Ascending aorta (tissue), 2 donors: ENCODE data around the gene C5orf15. TPM values are rescaled to one million over a fixed set of nuclear protein-coding genes. Genes with fewer than 3 reads are reported as not detected.

Experiments
- DNase-seq, 2 donors: peaks; one replicate each; pipeline ENCODE4 v3.0.0-alpha.2; 2019; ENCODE audit warnings: low spot score in 2 of 2
- H3K27ac ChIP-seq, 2 donors: fragments of 200-600 bp; sonication (generic); one replicate each; pipeline ENCODE4 v1.5.1; 2016 to 2017; ENCODE audit warnings: mild to moderate bottlenecking in 1 of 2
- H3K27me3 ChIP-seq: fragments of 200-600 bp; sonication (generic); one replicate; pipeline ENCODE4 v1.5.1; 2017
- H3K36me3 ChIP-seq, 2 donors: fragments of 200-600 bp; sonication (generic); one replicate each; pipeline ENCODE4 v1.5.1; 2016
- H3K4me1 ChIP-seq, 2 donors: fragments of 200-600 bp; sonication (generic); one replicate each; pipeline ENCODE4 v1.5.1; 2016 to 2017; ENCODE audit warnings: mild to moderate bottlenecking in 1 of 2
- H3K4me3 ChIP-seq, 2 donors: fragments of 200-600 bp; sonication (generic); one replicate each; pipeline ENCODE4 v1.5.1; 2016 to 2017; ENCODE audit warnings: mild to moderate bottlenecking in 1 of 2
- H3K9me3 ChIP-seq, 2 donors: fragments of 200-600 bp; sonication (generic); one replicate each; pipeline ENCODE4 v1.5.1; 2016
- intact Hi-C: fragments of 100-400 bp; cut with DNase I; formaldehyde crosslinking; loops from one replicate; pipeline ENCODE4 v1.15.1; 2023
- total RNA-seq: library from RNA; depleted of rRNA; stranded (reverse); fragments of >200 nt; gene quantifications from one replicate; pipeline ENCODE4 v1.1.0, GENCODE V29; 2016
- TF ChIP-seq, protein P1 (sequence below), 3 experiments: fragments of 200-600 bp in 2 of 3; fragments of 450-650 bp in 1 of 3; sonication (generic) in 2 of 3; IDR thresholded peaks; one replicate each; pipeline ENCODE4 v1.5.1; 2016 to 2019; ENCODE audit warnings: antibody characterized with exemption in 3 of 3, mild to moderate bottlenecking in 1 of 3, moderate library complexity in 1 of 3

Gene C5orf15
- total RNA-seq, 1 donor from 2014 or later = 177 TPM

GRCh38 chr5:133930813-133931090, 37.7 kb downstream of the C5orf15 start:
- intact Hi-C loops = loop anchor here (2.0 kb wide), 2 partner anchors 16 to 38 kb away; partner anchors contain the start of gene C5orf15
- H3K27me3 ChIP-seq = no peaks in the 10 kb centered on the region
- H3K36me3 ChIP-seq = no peaks in the 10 kb centered on the region
- DNase-seq = no peak
- no peaks in the 10 kb centered on the region for H3K9me3 ChIP-seq
- TF ChIP-seq, protein P1, sequence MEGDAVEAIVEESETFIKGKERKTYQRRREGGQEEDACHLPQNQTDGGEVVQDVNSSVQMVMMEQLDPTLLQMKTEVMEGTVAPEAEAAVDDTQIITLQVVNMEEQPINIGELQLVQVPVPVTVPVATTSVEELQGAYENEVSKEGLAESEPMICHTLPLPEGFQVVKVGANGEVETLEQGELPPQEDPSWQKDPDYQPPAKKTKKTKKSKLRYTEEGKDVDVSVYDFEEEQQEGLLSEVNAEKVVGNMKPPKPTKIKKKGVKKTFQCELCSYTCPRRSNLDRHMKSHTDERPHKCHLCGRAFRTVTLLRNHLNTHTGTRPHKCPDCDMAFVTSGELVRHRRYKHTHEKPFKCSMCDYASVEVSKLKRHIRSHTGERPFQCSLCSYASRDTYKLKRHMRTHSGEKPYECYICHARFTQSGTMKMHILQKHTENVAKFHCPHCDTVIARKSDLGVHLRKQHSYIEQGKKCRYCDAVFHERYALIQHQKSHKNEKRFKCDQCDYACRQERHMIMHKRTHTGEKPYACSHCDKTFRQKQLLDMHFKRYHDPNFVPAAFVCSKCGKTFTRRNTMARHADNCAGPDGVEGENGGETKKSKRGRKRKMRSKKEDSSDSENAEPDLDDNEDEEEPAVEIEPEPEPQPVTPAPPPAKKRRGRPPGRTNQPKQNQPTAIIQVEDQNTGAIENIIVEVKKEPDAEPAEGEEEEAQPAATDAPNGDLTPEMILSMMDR (IDR thresholded peaks at IDR 0.05) = no peak
- H3K27ac ChIP-seq = peak overlapping the region in 1 of 2 donors; percentile 60
- H3K4me1 ChIP-seq = peaks cover 4 to 30% of the 10 kb centered on the region in 2 donors
- no peak overlapping the region for H3K4me3 ChIP-seq

GRCh38 chr5:133930061-133930812, 38.2 kb downstream of the C5orf15 start:
- DNase-seq = peak; percentile 19 to 84
- TF ChIP-seq, protein P1 (IDR thresholded peaks at IDR 0.05) = no peak
- H3K4me1 ChIP-seq = peaks cover 4 to 30% of the 10 kb centered on the region in 2 donors
- peak overlapping the region in 1 of 2 donors; percentile 44 for H3K4me3 ChIP-seq
- intact Hi-C loops = loop anchor here (2.0 kb wide), 2 partner anchors 17 to 39 kb away; partner anchors contain the start of gene C5orf15
- no peaks in the 10 kb centered on the region for H3K27me3 ChIP-seq
- no peaks in the 10 kb centered on the region for H3K36me3 ChIP-seq
- no peaks in the 10 kb centered on the region for H3K9me3 ChIP-seq
- H3K27ac ChIP-seq = peak overlapping the region; percentile 45 to 60

DNA sequence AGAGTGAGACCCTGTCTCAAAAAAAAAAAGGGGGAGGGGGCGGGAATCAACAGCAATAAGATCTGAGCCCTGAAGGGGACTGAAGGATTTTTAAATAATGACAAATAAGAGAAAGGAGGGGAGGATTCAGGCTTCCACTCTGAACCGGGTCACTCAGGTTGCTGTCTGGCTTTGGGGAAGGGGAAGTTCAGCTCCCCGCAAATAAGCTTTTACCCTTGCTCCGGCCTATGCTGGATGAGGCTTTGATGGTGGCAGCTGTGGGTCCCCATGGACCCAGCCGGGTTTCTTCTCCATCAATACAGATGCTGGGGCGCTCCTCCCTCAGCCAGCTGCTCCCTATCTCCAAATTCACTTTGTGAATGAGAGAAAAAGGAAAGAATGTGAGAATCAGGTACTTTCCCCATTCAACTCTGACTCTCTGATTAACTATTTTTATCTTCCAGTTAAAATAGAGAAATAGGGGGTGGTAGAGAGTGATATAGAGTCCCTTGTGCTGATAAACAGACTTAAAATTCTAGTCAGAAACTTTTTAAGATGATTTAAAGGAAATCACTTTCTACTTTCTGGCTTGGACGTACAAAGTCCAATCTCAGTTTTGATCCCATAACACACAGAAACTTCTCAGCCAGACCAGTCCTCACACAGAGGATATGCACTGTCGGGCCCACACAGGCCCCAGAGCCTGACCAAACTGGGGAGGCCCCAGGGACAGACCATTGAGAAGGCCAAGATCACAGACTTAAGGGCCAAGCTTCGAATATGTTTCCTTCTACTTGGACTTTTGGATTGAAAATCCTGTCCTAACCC, 39.6 kb downstream of the C5orf15 start:
- H3K27me3 ChIP-seq = no peaks in the 10 kb centered on the region

DNA sequence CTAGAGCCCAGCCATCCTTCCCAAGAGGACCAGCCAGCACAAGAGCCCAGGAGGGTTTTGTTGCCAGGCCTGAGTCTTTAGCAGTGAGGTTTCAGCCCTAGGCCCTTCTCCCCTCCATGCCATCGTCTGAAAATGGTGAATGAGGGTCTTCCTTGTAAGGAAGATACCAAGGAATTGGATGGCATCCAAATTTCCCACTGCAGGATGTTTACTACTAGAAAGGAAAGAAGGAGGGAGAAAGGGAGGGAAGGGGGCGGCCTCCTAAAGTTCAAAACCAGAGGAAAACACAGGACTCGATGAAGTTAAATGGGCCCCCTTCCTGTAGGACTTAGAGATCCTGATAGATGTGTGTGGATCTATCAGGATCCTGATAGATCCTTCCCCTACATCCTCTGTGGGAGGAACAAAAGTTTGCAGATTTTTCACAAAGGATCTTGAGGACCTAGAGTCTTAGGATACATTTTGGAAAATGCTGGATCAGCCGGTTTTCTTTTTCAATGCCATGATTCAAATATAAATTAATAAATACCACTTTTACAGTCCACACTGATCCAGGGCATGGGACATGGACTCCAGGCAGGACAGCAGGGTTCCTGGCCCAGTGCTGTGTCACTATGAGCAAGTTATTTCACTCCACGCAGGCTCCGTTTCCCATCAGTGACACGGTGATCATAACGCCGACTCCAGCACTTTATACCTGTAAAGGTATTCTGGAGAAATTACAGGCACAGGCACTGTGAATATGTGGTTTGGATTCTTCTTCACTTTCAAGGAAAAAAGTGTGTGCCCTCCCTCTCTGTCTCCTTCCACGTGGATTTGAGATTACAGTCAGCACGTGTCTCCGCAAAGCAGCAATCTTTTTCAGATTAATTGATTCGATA, 40.9 kb downstream of the C5orf15 start:
- Histone ChIP-seq H3K4me3 (no peak overlapping the region), H3K27ac (peak overlapping the region in 1 of 2 donors; percentile 9), H3K9me3 (no peaks in the 10 kb centered on the region), H3K4me1 (peaks cover 4 to 19% of the 10 kb centered on the region in 2 donors), H3K36me3 (no peaks in the 10 kb centered on the region), H3K27me3 (no peaks in the 10 kb centered on the region)
- intact Hi-C loops = no loop called here
- TF ChIP-seq, protein P1 (IDR thresholded peaks at IDR 0.05) = no peak
- no peak for DNase-seq

More for the DNA sequence above, 39.6 kb downstream of the C5orf15 start:
- Histone ChIP-seq H3K9me3 (no peaks in the 10 kb centered on the region), H3K4me3 (no peak overlapping the region), H3K27ac (peak overlapping the region in 1 of 2 donors; percentile 45), H3K36me3 (no peaks in the 10 kb centered on the region), H3K4me1 (peaks cover 4 to 25% of the 10 kb centered on the region in 2 donors)
- no peak for DNase-seq
- intact Hi-C loops = no loop called here
- TF ChIP-seq, protein P1 (IDR thresholded peaks at IDR 0.05) = no peak
